Subcutaneous abdominal adipose tissue (tissue), 5 donors: ENCODE data around the gene KDM4B.
"Not testable (repeated sequence)": the region's sequence is repeated elsewhere in the genome, so short reads cannot be mapped to it uniquely, and the experiment has no call there.

ENCODE experiments used
- H3K27ac ChIP-seq: one replicate; pipeline ENCODE4 v1.7.0; 2013; ENCODE audit warnings: low read depth, mild to moderate bottlenecking, inconsistent platforms, low read length, moderate library complexity
- H3K27me3 ChIP-seq, 5 donors: one replicate each; pipeline ENCODE4 v1.7.0; 2013; ENCODE audit warnings: low read length in 5 of 5, inconsistent platforms in 1 of 5; ENCODE audit not compliant: control insufficient read depth in 5 of 5, insufficient read depth in 4 of 5
- H3K36me3 ChIP-seq, 5 donors: one replicate each; pipeline ENCODE4 v1.7.0; 2013; ENCODE audit warnings: low read length in 5 of 5; ENCODE audit not compliant: control insufficient read depth in 5 of 5, insufficient read depth in 5 of 5
- H3K4me1 ChIP-seq, 5 donors: one replicate each; pipeline ENCODE4 v1.7.0; 2013; ENCODE audit warnings: low read length in 5 of 5, mild to moderate bottlenecking in 3 of 5, moderate library complexity in 1 of 5; ENCODE audit not compliant: control insufficient read depth in 5 of 5, insufficient read depth in 5 of 5
- H3K4me3 ChIP-seq, 5 donors: one replicate each; pipeline ENCODE4 v1.7.0; 2013; ENCODE audit warnings: low read length in 5 of 5, low read depth in 1 of 5
- H3K9ac ChIP-seq, 5 donors: one replicate each; pipeline ENCODE4 v1.7.0; 2013; ENCODE audit warnings: low read length in 5 of 5, mild to moderate bottlenecking in 4 of 5, moderate library complexity in 3 of 5
- H3K9me3 ChIP-seq, 5 donors: one replicate each; pipeline ENCODE4 v1.7.0; 2013; ENCODE audit warnings: low read length in 5 of 5; ENCODE audit not compliant: control insufficient read depth in 5 of 5
- donor health status: healthy.
- donor health status: healthy.
- donor health status: healthy.
- donor health status: healthy.
- donor health status: healthy.

KDM4B gene

GRCh38 chr19:4939466-4939865 is 29.4 kb upstream of the KDM4B start:
- Histone ChIP-seq H3K27me3 (no peaks in the 10 kb centered on the region), H3K9ac (no peak overlapping the region), H3K4me1 (no peaks in the 10 kb centered on the region), H3K36me3 (no peaks in the 10 kb centered on the region), H3K4me3 (no peak overlapping the region), H3K27ac (no peak overlapping the region), H3K9me3 (no peaks in the 10 kb centered on the region)

- H3K27ac ChIP-seq, H3K4me1 ChIP-seq, H3K9ac ChIP-seq, H3K9me3 ChIP-seq, H3K27me3 ChIP-seq, H3K4me3 ChIP-seq, H3K36me3 ChIP-seq: not testable (repeated sequence)
Measured at GRCh38 chr19:4941638-4942169, 27.2 kb upstream of the KDM4B start.

GRCh38 chr19:4950650-4951049 is 18.3 kb upstream of the KDM4B start:
- not testable (repeated sequence) for H3K36me3 ChIP-seq, H3K27me3 ChIP-seq, H3K27ac ChIP-seq, H3K9ac ChIP-seq, H3K4me3 ChIP-seq, H3K4me1 ChIP-seq, H3K9me3 ChIP-seq

- Histone ChIP-seq H3K9me3 (no peaks in the 10 kb centered on the region), H3K4me1 (peaks cover 0 to 4% (median 0%) of the 10 kb centered on the region in 5 donors), H3K27me3 (no peaks in the 10 kb centered on the region), H3K9ac (no peak overlapping the region), H3K27ac (no peak overlapping the region), H3K36me3 (no peaks in the 10 kb centered on the region), H3K4me3 (no peak overlapping the region)
Measured at GRCh38 chr19:4951656-4952055, 17.3 kb upstream of the KDM4B start.

- no peaks in the 10 kb centered on the region for H3K36me3 ChIP-seq
- H3K4me1 ChIP-seq = peaks cover 0 to 4% (median 0%) of the 10 kb centered on the region in 5 donors
- H3K9ac ChIP-seq = no peak overlapping the region
- no peak overlapping the region for H3K27ac ChIP-seq
- H3K4me3 ChIP-seq = no peak overlapping the region
- H3K27me3 ChIP-seq = no peaks in the 10 kb centered on the region
- no peaks in the 10 kb centered on the region for H3K9me3 ChIP-seq
Measured at GRCh38 chr19:4952945-4953344, 16.0 kb upstream of the KDM4B start.

- not testable (repeated sequence) for H3K4me1 ChIP-seq, H3K27ac ChIP-seq, H3K27me3 ChIP-seq, H3K9me3 ChIP-seq, H3K36me3 ChIP-seq, H3K9ac ChIP-seq, H3K4me3 ChIP-seq
Measured at GRCh38 chr19:4954320-4955149, 14.4 kb upstream of the KDM4B start.

GRCh38 chr19:4955274-4955673 is 13.6 kb upstream of the KDM4B start:
- no peak overlapping the region for H3K4me3 ChIP-seq
- no peak overlapping the region for H3K9ac ChIP-seq
- no peaks in the 10 kb centered on the region for H3K4me1 ChIP-seq
- H3K36me3 ChIP-seq = no peaks in the 10 kb centered on the region
- H3K27ac ChIP-seq = no peak overlapping the region
- no peaks in the 10 kb centered on the region for H3K9me3 ChIP-seq
- no peaks in the 10 kb centered on the region for H3K27me3 ChIP-seq

- Histone ChIP-seq H3K9ac (no peak overlapping the region), H3K27me3 (no peaks in the 10 kb centered on the region), H3K4me1 (no peaks in the 10 kb centered on the region), H3K4me3 (no peak overlapping the region), H3K36me3 (no peaks in the 10 kb centered on the region), H3K9me3 (no peaks in the 10 kb centered on the region), H3K27ac (no peak overlapping the region)
Measured at GRCh38 chr19:4957981-4958380, 10.9 kb upstream of the KDM4B start.

GRCh38 chr19:4962085-4962619 is 6.8 kb upstream of the KDM4B start:
- no peaks in the 10 kb centered on the region for H3K4me1 ChIP-seq
- no peak overlapping the region for H3K27ac ChIP-seq
- H3K9ac ChIP-seq = no peak overlapping the region
- no peak overlapping the region for H3K4me3 ChIP-seq
- no peaks in the 10 kb centered on the region for H3K27me3 ChIP-seq
- no peaks in the 10 kb centered on the region for H3K9me3 ChIP-seq
- no peaks in the 10 kb centered on the region for H3K36me3 ChIP-seq

- Histone ChIP-seq H3K36me3 (no peaks in the 10 kb centered on the region), H3K27me3 (no peaks in the 10 kb centered on the region), H3K4me1 (peaks cover 7 to 15% (median 13%) of the 10 kb centered on the region in 5 donors), H3K9ac (no peak overlapping the region), H3K27ac (no peak overlapping the region), H3K4me3 (no peak overlapping the region), H3K9me3 (no peaks in the 10 kb centered on the region)
Measured at GRCh38 chr19:4965061-4965460, 3.9 kb upstream of the KDM4B start.
